HepG2 (cell line): ENCODE measurements around the gene INSR.

ENCODE experiments used
- CEBPG ChIP-seq: IDR thresholded peaks from 2 replicates; pipeline ENCODE4 v1.6.1; 2016
- CHD4 ChIP-seq: fragments of 200-600 bp; sonication (generic); IDR thresholded peaks from 2 replicates; pipeline ENCODE4 v1.7.0; 2017; ENCODE audit warnings: mild to moderate bottlenecking, low read length, borderline replicate concordance
- KDM5A ChIP-seq: fragments of 200-600 bp; sonication (generic); IDR thresholded peaks from 2 replicates; pipeline ENCODE4 v1.7.0; 2018; ENCODE audit warnings: antibody characterized with exemption, mild to moderate bottlenecking, low read length, borderline replicate concordance
- MBD4 ChIP-seq: IDR thresholded peaks from 2 replicates; pipeline ENCODE4 v1.6.1; 2012; ENCODE audit warnings: low read length, inconsistent platforms, borderline replicate concordance
- ONECUT2 ChIP-seq: sonication (generic); formaldehyde crosslinking; IDR thresholded peaks from 2 replicates; pipeline ENCODE4 v1.4.0; 2020; ENCODE audit warnings: missing genetic modification reagents
- POLR2A ChIP-seq, 2 experiments: IDR thresholded peaks; 2 replicates each; pipeline ENCODE4 v1.6.1; 2011; ENCODE audit warnings: low read depth in 2 of 2, low read length in 2 of 2, mild to moderate bottlenecking in 1 of 2, moderate library complexity in 1 of 2; ENCODE audit not compliant: insufficient read depth in 1 of 2
- SP2 ChIP-seq: sonication (generic); formaldehyde crosslinking; IDR thresholded peaks from 2 replicates; pipeline ENCODE4 v1.5.1; 2020; ENCODE audit warnings: mild to moderate bottlenecking, missing genetic modification reagents
- USF2 ChIP-seq, 2 experiments: sonication (generic) in 1 of 2; formaldehyde crosslinking in 1 of 2; IDR thresholded peaks; 2 replicates each; pipeline versions ENCODE4 v1.5.1 to v1.6.1; 2011 to 2020; ENCODE audit warnings: borderline replicate concordance in 1 of 2, low read depth in 1 of 2, low read length in 1 of 2, mild to moderate bottlenecking in 1 of 2, missing genetic modification reagents in 1 of 2, moderate library complexity in 1 of 2
- TF ChIP-seq, protein P1 (sequence below): sonication (generic); formaldehyde crosslinking; IDR thresholded peaks from 2 replicates; pipeline ENCODE4 v1.5.0; 2020; ENCODE audit warnings: mild to moderate bottlenecking, missing genetic modification reagents, moderate library complexity

- TF ChIP-seq KDM5A = no peak
- no peak for TF ChIP-seq ONECUT2 (CRISPR knock-in tag)
- no peak for TF ChIP-seq MBD4
- no peak for TF ChIP-seq SP2 (CRISPR knock-in tag)
- TF ChIP-seq CHD4 = no peak
- no peak for TF ChIP-seq POLR2A (IDR thresholded peaks at IDR 0.05; ENCODE audit: insufficient read depth in 1 of 2, low read depth in 2 of 2, low read length in 2 of 2)
- no peak for TF ChIP-seq CEBPG
- TF ChIP-seq, protein P1, sequence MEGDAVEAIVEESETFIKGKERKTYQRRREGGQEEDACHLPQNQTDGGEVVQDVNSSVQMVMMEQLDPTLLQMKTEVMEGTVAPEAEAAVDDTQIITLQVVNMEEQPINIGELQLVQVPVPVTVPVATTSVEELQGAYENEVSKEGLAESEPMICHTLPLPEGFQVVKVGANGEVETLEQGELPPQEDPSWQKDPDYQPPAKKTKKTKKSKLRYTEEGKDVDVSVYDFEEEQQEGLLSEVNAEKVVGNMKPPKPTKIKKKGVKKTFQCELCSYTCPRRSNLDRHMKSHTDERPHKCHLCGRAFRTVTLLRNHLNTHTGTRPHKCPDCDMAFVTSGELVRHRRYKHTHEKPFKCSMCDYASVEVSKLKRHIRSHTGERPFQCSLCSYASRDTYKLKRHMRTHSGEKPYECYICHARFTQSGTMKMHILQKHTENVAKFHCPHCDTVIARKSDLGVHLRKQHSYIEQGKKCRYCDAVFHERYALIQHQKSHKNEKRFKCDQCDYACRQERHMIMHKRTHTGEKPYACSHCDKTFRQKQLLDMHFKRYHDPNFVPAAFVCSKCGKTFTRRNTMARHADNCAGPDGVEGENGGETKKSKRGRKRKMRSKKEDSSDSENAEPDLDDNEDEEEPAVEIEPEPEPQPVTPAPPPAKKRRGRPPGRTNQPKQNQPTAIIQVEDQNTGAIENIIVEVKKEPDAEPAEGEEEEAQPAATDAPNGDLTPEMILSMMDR (CRISPR knock-in tag) = no peak
- TF ChIP-seq USF2 (IDR thresholded peaks at IDR 0.05; ENCODE audit: low read depth, low read length) = no peak
- TF ChIP-seq USF2 (CRISPR knock-in tag; IDR thresholded peaks at IDR 0.05; ENCODE audit: borderline replicate concordance) = no peak
These were observed 31.1 kb downstream of the INSR start for GRCh38 chr19:7263066-7263465.
